Nephron (organoid): ENCODE results near the gene MRPL10.

Experiments
- H3K27ac Mint-ChIP-seq, 3 experiments: 2 replicates each; pipeline ENCODE4 v1.8.0; 2020; ENCODE audit warnings: mixed read lengths in 3 of 3, mild to moderate bottlenecking in 2 of 3, moderate library complexity in 1 of 3
- H3K27me3 Mint-ChIP-seq: 2 replicates; pipeline ENCODE4 v1.8.0; 2021; ENCODE audit warnings: low read depth, mild to moderate bottlenecking, moderate library complexity, mixed read lengths
- H3K36me3 Mint-ChIP-seq: 2 replicates; pipeline ENCODE4 v1.8.0; 2020; ENCODE audit warnings: low read depth, mixed read lengths
- H3K4me1 Mint-ChIP-seq: 2 replicates; pipeline ENCODE4 v1.8.0; 2020; ENCODE audit warnings: mixed read lengths
- H3K4me3 Mint-ChIP-seq, 3 experiments: 2 replicates each; pipeline ENCODE4 v1.8.0; 2020; ENCODE audit warnings: mild to moderate bottlenecking in 3 of 3, mixed read lengths in 3 of 3, moderate library complexity in 2 of 3
- H3K9me3 Mint-ChIP-seq: 2 replicates; pipeline ENCODE4 v1.8.0; 2020; ENCODE audit warnings: mixed read lengths
- CTCF ChIP-seq, 3 experiments: fragments of 200-600 bp; sonication (generic); IDR thresholded peaks; one replicate each; pipeline ENCODE4 v1.5.0; 2021; ENCODE audit warnings: antibody characterized with exemption in 3 of 3; ENCODE audit not compliant: unreplicated experiment in 3 of 3

The MRPL10 gene

GRCh38 chr17:47839071-47839470, 7.7 kb upstream of the MRPL10 start:
- no peak for TF ChIP-seq CTCF (IDR thresholded peaks at IDR 0.05; ENCODE audit: unreplicated experiment in 3 of 3)
- Mint-ChIP-seq H3K36me3 (peaks cover 6% of the 10 kb centered on the region), H3K9me3 (no peaks in the 10 kb centered on the region), H3K27me3 (peaks cover 8% of the 10 kb centered on the region), H3K4me1 (peaks cover 29% of the 10 kb centered on the region), H3K27ac (no peak overlapping the region), H3K4me3 (peak overlapping the region; percentile 95 to 99 (median 95))

- peaks cover 29% of the 10 kb centered on the region for H3K4me1 Mint-ChIP-seq
- no peak overlapping the region for H3K27ac Mint-ChIP-seq
- H3K4me3 Mint-ChIP-seq = peak overlapping the region; percentile 48 to 79 (median 65)
- H3K9me3 Mint-ChIP-seq = no peaks in the 10 kb centered on the region
- peaks cover 6% of the 10 kb centered on the region for H3K36me3 Mint-ChIP-seq
- H3K27me3 Mint-ChIP-seq = peaks cover 7% of the 10 kb centered on the region
- no peak for TF ChIP-seq CTCF (IDR thresholded peaks at IDR 0.05; ENCODE audit: unreplicated experiment in 3 of 3)
Measured at GRCh38 chr17:47838636-47839035, 7.3 kb upstream of the MRPL10 start.

- no peak for TF ChIP-seq CTCF (IDR thresholded peaks at IDR 0.05; ENCODE audit: unreplicated experiment in 3 of 3)
- Mint-ChIP-seq H3K4me3 (peak overlapping the region; percentile 13 to 40 (median 38)), H3K9me3 (no peaks in the 10 kb centered on the region), H3K36me3 (peaks cover 6% of the 10 kb centered on the region), H3K27me3 (no peaks in the 10 kb centered on the region), H3K4me1 (peaks cover 21% of the 10 kb centered on the region), H3K27ac (peak overlapping the region; percentile 42 to 80 (median 45))
Measured at GRCh38 chr17:47837401-47838039, 6.2 kb upstream of the MRPL10 start.

- H3K36me3 Mint-ChIP-seq = peaks cover 6% of the 10 kb centered on the region
- no peak overlapping the region for H3K4me3 Mint-ChIP-seq
- TF ChIP-seq CTCF (IDR thresholded peaks at IDR 0.05; ENCODE audit: unreplicated experiment in 3 of 3) = no peak
Measured at GRCh38 chr17:47836601-47837000, 5.3 kb upstream of the MRPL10 start.

GRCh38 chr17:47834756-47835155, 3.4 kb upstream of the MRPL10 start:
- H3K27me3 Mint-ChIP-seq = no peaks in the 10 kb centered on the region
- peaks cover 19% of the 10 kb centered on the region for H3K4me1 Mint-ChIP-seq
- H3K9me3 Mint-ChIP-seq = no peaks in the 10 kb centered on the region
- H3K27ac Mint-ChIP-seq = no peak overlapping the region
- peaks cover 6% of the 10 kb centered on the region for H3K36me3 Mint-ChIP-seq
- H3K4me3 Mint-ChIP-seq = peak overlapping the region in 1 of 3 experiments; percentile 31
- TF ChIP-seq CTCF (IDR thresholded peaks at IDR 0.05; ENCODE audit: unreplicated experiment in 3 of 3) = no peak

More at GRCh38 chr17:47836601-47837000, 5.3 kb upstream of the MRPL10 start:
- no peak overlapping the region for H3K27ac Mint-ChIP-seq
- H3K9me3 Mint-ChIP-seq = no peaks in the 10 kb centered on the region
- H3K27me3 Mint-ChIP-seq = no peaks in the 10 kb centered on the region
- H3K4me1 Mint-ChIP-seq = peaks cover 24% of the 10 kb centered on the region

- H3K4me1 Mint-ChIP-seq = peaks cover 15% of the 10 kb centered on the region
- no peaks in the 10 kb centered on the region for H3K9me3 Mint-ChIP-seq
- peak overlapping the region; percentile 52 to 92 (median 90) for H3K27ac Mint-ChIP-seq
- H3K27me3 Mint-ChIP-seq = no peaks in the 10 kb centered on the region
- peaks cover 16% of the 10 kb centered on the region for H3K36me3 Mint-ChIP-seq
- H3K4me3 Mint-ChIP-seq = peak overlapping the region; percentile 90 to 93 (median 92)
- TF ChIP-seq CTCF (IDR thresholded peaks at IDR 0.05; ENCODE audit: unreplicated experiment in 3 of 3) = no peak
Measured at GRCh38 chr17:47831934-47832327, 590 bp upstream of the MRPL10 start.
